Spleen (tissue), 11 donors: ENCODE data around the gene AKR1C2. TPM values are rescaled to one million over a fixed set of nuclear protein-coding genes. Genes with fewer than 3 reads are reported as not detected.
"Not testable (repeated sequence)": the region's sequence is repeated elsewhere in the genome, so short reads cannot be mapped to it uniquely, and the experiment has no call there.

ENCODE experiments used
- DNase-seq: peaks from one replicate; pipeline ENCODE4 v3.0.0-alpha.2; 2020
- H3K27ac ChIP-seq, 8 donors: fragments of 200-600 bp; sonication (generic) in 7 of 8; 1 replicate in 4 of 8; 2 replicates in 4 of 8; pipeline versions ENCODE4 v1.5.0 to v1.8.0; 2016 to 2021; ENCODE audit warnings: inconsistent platforms in 4 of 8, mild to moderate bottlenecking in 4 of 8, moderate library complexity in 1 of 8
- H3K27me3 ChIP-seq, 7 donors: fragments of 200-600 bp; sonication (generic) in 6 of 7; replicated peaks in 1 of 7; 1 replicate in 4 of 7; 2 replicates in 3 of 7; pipeline versions ENCODE4 v1.5.0 to v1.8.0; 2016 to 2021; ENCODE audit warnings: inconsistent platforms in 3 of 7, mild to moderate bottlenecking in 1 of 7
- H3K36me3 ChIP-seq, 6 donors: fragments of 200-600 bp; sonication (generic) in 5 of 6; 1 replicate in 4 of 6; 2 replicates in 2 of 6; pipeline versions ENCODE4 v1.5.0 to v1.8.0; 2016 to 2021; ENCODE audit warnings: inconsistent platforms in 2 of 6
- H3K4me1 ChIP-seq, 6 donors: fragments of 200-600 bp; sonication (generic) in 5 of 6; 1 replicate in 3 of 6; 2 replicates in 3 of 6; pipeline versions ENCODE4 v1.5.0 to v1.8.0; 2016 to 2021; ENCODE audit warnings: inconsistent platforms in 3 of 6
- H3K4me3 ChIP-seq, 8 donors: fragments of 200-600 bp; sonication (generic) in 7 of 8; 1 replicate in 4 of 8; 2 replicates in 4 of 8; pipeline versions ENCODE4 v1.5.0 to v1.8.0; 2016 to 2021; ENCODE audit warnings: inconsistent platforms in 4 of 8, mild to moderate bottlenecking in 4 of 8, moderate library complexity in 2 of 8
- H3K9me3 ChIP-seq, 8 donors: fragments of 200-600 bp; sonication (generic) in 7 of 8; 1 replicate in 4 of 8; 2 replicates in 4 of 8; pipeline versions ENCODE4 v1.5.0 to v1.8.0; 2016 to 2021; ENCODE audit warnings: inconsistent platforms in 4 of 8
- POLR2A ChIP-seq, 3 donors: fragments of 450-650 bp; IDR thresholded peaks; one replicate each; pipeline ENCODE4 v1.5.1; 2017; ENCODE audit warnings: antibody characterized with exemption in 3 of 3, mild to moderate bottlenecking in 1 of 3
- POLR2AphosphoS5 ChIP-seq, 3 donors: sonication (generic); formaldehyde crosslinking; IDR thresholded peaks; one replicate each; pipeline ENCODE4 v1.5.1; 2017; ENCODE audit warnings: antibody characterized with exemption in 3 of 3
- WGBS, 5 donors: extraction: QIAGEN DNeasy Blood & Tissue Kit in 3 of 5; methylation state at CpG; one replicate each; pipeline versions ENCODE4 v1.1.5 to v1.1.7; 2013 to 2018; 5-methylcytosine and 5-hydroxymethylcytosine counted together
- intact Hi-C: fragments of 100-400 bp; cut with DNase I; formaldehyde crosslinking; loops from one replicate; pipeline ENCODE4 v1.15.0; 2023; ENCODE audit warnings: low total_unique reads
- polyA plus RNA-seq, 3 donors: library from polyadenylated mRNA; stranded (reverse); fragments of 200-250 nt; gene quantifications; one replicate each; pipeline ENCODE4 v1.2.1, GENCODE V29; 2013
- small RNA-seq, 4 donors: library from RNA; depleted of rRNA; stranded (forward); fragments of <200 nt; gene quantifications; one replicate each; pipeline ENCODE3, GENCODE V24; 2016
- total RNA-seq, 7 donors: library from RNA; depleted of rRNA in 3 of 7; stranded (reverse); fragments of >200 nt in 3 of 7; fragmentation: NEBNext Ultra II Directional in 4 of 7; extraction: Animal tissue kit (Norgen Biotek cat#: 25700) in 4 of 7; gene quantifications; one replicate each; pipeline versions ENCODE4 v1.1.0 to v1.2.1, GENCODE V29; 2016 to 2021
- TF ChIP-seq, protein P1 (sequence below), 11 experiments: fragments of 200-600 bp in 7 of 11; fragments of 450-650 bp in 4 of 11; sonication (generic) in 4 of 11; IDR thresholded peaks in 8 of 11; conservative IDR thresholded peaks in 3 of 11; 1 replicate in 7 of 11; 2 replicates in 4 of 11; pipeline versions ENCODE4 v1.4.0 to v1.8.0; 2016 to 2021; ENCODE audit warnings: antibody characterized with exemption in 11 of 11, inconsistent platforms in 4 of 11, mild to moderate bottlenecking in 1 of 11
- donor health status: healthy with polysubstance abuse.
- donor health status: DM: no; HTN: no; CAD: no; lungs with moderate emphysema.
- donor health status: DM: no; HTN: no; CAD: no.
- donor health status: Bipolar disorder and iron deficiency.
- donor health status: healthy.
- donor health status: DM: no; HTN: no; CAD: no.
- donor health status: DM: yes; HTN: yes; CAD: no.

AKR1C2 gene
- total and polyA plus RNA-seq, 10 donors: 0.60 to 3.6 (median 2.1) TPM; not detected in 1

DNA sequence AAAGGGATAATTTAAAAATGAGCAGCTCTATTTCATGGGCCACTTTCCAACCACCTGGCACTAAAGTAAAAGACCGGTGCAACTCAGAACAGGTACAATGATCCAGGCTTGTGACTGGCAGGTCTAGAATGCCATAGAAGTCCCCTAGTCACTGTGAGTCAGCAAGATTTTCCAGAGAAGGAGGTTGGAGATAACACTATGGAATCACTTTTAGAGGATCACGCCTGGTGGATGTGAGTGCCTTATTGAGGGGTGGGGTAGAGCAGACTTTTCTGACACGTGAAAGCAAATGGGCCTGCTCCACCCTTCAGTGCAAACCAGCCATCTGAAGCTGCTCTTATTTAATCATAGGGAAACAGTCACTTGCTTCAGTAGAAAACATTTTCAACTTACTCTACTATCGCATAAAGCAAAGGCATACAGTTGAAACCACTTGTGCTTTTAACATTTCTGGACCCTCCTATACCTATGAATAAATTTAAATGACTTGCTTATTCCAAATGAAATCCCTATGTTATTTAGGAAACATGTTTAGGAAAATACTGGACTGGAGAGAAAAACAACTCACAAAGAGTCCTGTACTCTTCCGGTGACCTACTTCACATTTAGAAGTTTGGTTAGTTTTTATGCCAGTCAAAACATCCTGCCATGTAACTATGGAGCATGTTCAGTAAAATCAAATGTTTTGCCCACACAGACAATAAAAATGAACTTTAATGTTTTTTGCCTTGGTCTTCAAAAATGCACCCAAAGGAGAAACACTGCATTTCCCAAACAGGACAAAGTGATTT lies 61.9 kb downstream of the AKR1C2 start:
- Histone ChIP-seq H3K27ac (no peak overlapping the region), H3K4me1 (no peaks in the 10 kb centered on the region), H3K36me3 (no peaks in the 10 kb centered on the region), H3K9me3 (no peaks in the 10 kb centered on the region), H3K27me3 (peaks cover 0 to 3% (median 0%) of the 10 kb centered on the region in 7 donors), H3K4me3 (no peak overlapping the region)
- TF ChIP-seq POLR2A (IDR thresholded peaks at IDR 0.05) (no peak), POLR2AphosphoS5 (IDR thresholded peaks at IDR 0.05) (no peak)
- TF ChIP-seq, protein P1, sequence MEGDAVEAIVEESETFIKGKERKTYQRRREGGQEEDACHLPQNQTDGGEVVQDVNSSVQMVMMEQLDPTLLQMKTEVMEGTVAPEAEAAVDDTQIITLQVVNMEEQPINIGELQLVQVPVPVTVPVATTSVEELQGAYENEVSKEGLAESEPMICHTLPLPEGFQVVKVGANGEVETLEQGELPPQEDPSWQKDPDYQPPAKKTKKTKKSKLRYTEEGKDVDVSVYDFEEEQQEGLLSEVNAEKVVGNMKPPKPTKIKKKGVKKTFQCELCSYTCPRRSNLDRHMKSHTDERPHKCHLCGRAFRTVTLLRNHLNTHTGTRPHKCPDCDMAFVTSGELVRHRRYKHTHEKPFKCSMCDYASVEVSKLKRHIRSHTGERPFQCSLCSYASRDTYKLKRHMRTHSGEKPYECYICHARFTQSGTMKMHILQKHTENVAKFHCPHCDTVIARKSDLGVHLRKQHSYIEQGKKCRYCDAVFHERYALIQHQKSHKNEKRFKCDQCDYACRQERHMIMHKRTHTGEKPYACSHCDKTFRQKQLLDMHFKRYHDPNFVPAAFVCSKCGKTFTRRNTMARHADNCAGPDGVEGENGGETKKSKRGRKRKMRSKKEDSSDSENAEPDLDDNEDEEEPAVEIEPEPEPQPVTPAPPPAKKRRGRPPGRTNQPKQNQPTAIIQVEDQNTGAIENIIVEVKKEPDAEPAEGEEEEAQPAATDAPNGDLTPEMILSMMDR (IDR thresholded peaks at IDR 0.05 in 8 of 11, conservative IDR thresholded peaks at IDR 0.05 in 3 of 11): no peak
- WGBS, 5 donors: 74 to 87% (median 80%) methylated on average over 5 of the region's 5 CpGs
- no peak for DNase-seq
- intact Hi-C loops: no loop called here

DNA sequence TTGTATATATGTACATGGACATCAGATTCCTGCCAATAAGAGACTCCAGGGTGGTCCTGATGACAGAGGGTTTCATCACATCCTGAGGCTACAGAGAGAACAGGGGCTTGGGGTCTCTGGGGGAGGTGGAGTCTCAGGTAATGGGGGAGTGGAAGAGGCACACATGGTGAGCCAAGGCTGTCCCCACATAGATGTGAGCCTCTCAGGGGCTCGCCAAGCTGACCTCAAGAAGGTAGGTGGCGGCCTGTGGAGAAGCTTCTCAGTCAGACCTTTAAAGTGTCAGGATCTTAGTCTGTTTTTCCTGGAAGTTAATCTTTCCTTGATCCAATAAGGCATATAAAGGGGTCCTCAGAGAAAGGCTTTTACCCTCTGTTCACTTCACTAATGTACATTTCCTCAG lies 62.7 kb downstream of the AKR1C2 start:
- 87 to 100% (median 94%) methylated on average over 2 of the region's 2 CpGs for WGBS, 5 donors
- H3K4me1 ChIP-seq, H3K36me3 ChIP-seq, DNase-seq, H3K27me3 ChIP-seq, H3K27ac ChIP-seq, H3K4me3 ChIP-seq, H3K9me3 ChIP-seq, intact Hi-C loops: not testable (repeated sequence)

DNA sequence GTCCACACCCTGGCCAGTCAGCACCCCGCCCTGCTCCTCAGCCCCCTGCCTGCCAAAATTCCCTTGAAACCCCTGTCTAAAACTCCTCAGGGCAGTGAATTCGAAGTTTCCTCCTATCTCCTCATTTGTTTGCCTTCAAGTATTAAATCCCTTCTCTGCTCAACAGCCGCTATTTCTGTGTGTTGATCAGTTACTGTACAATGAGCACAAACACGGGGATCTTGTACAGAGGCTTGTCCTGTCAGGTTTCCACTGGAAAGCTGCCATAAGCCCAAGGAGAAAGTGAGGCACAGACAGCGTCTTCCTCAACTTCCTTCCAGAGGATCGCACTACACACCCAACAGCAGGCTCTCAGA lies 63.6 kb downstream of the AKR1C2 start:
- WGBS, 5 donors: 73 to 94% (median 83%) methylated on average over 6 of the region's 6 CpGs
- H3K36me3 ChIP-seq, H3K9me3 ChIP-seq, H3K4me1 ChIP-seq, H3K4me3 ChIP-seq, H3K27me3 ChIP-seq, intact Hi-C loops, DNase-seq, H3K27ac ChIP-seq: not testable (repeated sequence)

GRCh38 chr10:4939224-4940072 lies 64.2 kb downstream of the AKR1C2 start:
- TF ChIP-seq POLR2A (IDR thresholded peaks at IDR 0.05) (no peak), POLR2AphosphoS5 (IDR thresholded peaks at IDR 0.05) (no peak)
- TF ChIP-seq, protein P1 (IDR thresholded peaks at IDR 0.05 in 8 of 11, conservative IDR thresholded peaks at IDR 0.05 in 3 of 11): no peak
- Histone ChIP-seq H3K27me3 (peaks cover 0 to 3% (median 0%) of the 10 kb centered on the region in 7 donors), H3K27ac (no peak overlapping the region), H3K4me3 (no peak overlapping the region), H3K9me3 (no peaks in the 10 kb centered on the region), H3K36me3 (no peaks in the 10 kb centered on the region), H3K4me1 (no peaks in the 10 kb centered on the region)
- intact Hi-C loops: no loop called here
- DNase-seq: no peak
- WGBS, 5 donors: 74 to 82% (median 77%) methylated on average over 7 of the region's 7 CpGs

Small RNA genes lying within 50 kb of the gene (small RNA-seq; reads per million reads assigned to genes)
- 0 reads per million in 4 donors for gene RF00096

Other genes starting within 250 kb of the AKR1C2 start
- gene AKR1E2, start 177.7 kb downstream of the AKR1C2 start, total RNA-seq: 10 to 100 TPM in 2 of 7 donors, 1 to 10 TPM in 5; 1.3 to 11.1 (median 7.2) TPM
- gene AKR1E2, start 177.7 kb downstream of the AKR1C2 start, polyA plus RNA-seq: 1 to 10 TPM in 2 of 3 donors, under 1 TPM in 1; 0.58 to 1.5 (median 1.2) TPM
- 1 to 10 TPM; 1.3 to 5.8 (median 2.4) TPM for gene AKR1C1, start 40.4 kb downstream of the AKR1C2 start, total RNA-seq
- gene AKR1C1, start 40.4 kb downstream of the AKR1C2 start, polyA plus RNA-seq: 10 to 100 TPM in 1 of 3 donors, 1 to 10 TPM in 2; 4.8 to 13.5 (median 10.0) TPM
- 1 to 10 TPM in 6 of 7 donors, under 1 TPM in 1; 0.85 to 5.3 (median 2.9) TPM for gene AKR1C3, start 90.6 kb upstream of the AKR1C2 start, total RNA-seq
- 1 to 10 TPM; 2.3 to 5.7 (median 2.6) TPM for gene AKR1C3, start 90.6 kb upstream of the AKR1C2 start, polyA plus RNA-seq
- under 1 TPM in 2 of 7 donors, not detected in 5; 0.23 to 0.26 TPM for gene AKR1C8, start 181.3 kb upstream of the AKR1C2 start, total RNA-seq
- gene AKR1C8, start 181.3 kb upstream of the AKR1C2 start, polyA plus RNA-seq: not detected
- gene AKR1C4, start 193.0 kb upstream of the AKR1C2 start, total RNA-seq: not detected
- not detected for gene AKR1C4, start 193.0 kb upstream of the AKR1C2 start, polyA plus RNA-seq